ENCODE measurements around the gene AJAP1.
"Not testable (repeated sequence)": the region's sequence is repeated elsewhere in the genome, so short reads cannot be mapped to it uniquely, and the experiment has no call there.

AJAP1 gene

GRCh38 chr1:4657244-4657789 lies 2.9 kb downstream of the AJAP1 start:
- DNase-seq (ENCODE audit: low spot score), result no peak
- FAIRE-seq, result no peak

GRCh38 chr1:4657960-4658541 lies 3.6 kb downstream of the AJAP1 start:
- DNase-seq (ENCODE audit: low spot score) (no peak), FAIRE-seq (no peak)

DNA sequence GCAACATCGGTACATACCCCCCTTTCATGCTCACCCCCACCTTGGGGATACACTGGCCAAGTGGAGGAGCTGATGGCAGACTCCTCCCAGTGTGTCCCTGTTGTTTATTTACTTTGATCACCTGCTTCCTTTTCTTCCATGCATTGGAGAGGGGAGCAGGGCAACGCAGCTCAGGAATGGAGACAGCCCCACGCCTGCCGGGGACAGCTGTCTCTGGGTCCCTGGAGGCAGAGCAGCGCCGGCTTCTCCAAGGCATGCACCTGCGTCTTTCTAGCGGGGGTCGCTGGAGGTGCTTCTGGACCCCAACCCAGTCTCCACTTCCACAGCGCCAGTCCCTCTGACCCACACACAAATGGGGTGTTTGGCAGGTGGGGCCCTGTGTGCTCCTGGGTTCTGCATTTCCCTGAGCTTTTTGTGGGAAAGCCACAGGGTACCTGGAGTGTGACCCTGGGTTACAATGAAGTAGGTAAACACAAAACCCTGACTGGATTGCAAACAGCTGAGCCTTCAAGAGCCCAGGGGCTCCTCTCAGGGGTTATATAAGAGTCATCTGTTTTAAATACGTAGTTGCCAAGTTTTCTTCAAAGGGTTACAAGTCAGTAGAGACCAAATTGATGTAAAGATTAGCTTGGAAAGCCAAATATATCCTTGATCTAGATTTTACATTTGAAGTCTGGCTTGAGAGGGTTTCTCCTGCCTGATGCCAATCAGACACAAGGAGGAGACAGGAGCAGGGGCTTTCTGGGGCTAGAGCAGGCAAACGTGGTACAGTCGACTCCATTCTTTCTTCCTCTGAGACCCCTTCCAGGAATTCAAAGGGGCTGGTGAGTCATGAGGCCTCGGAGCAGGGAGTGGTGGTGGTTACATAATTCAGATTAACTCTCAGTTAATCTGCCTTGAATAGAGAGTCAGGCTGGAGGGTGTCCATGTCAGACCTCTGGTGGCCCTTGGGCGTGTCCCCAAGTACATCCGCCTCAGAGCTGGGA lies 4.5 kb downstream of the AJAP1 start:
- FAIRE-seq, result no peak
- DNase-seq (ENCODE audit: low spot score), result no peak

DNA sequence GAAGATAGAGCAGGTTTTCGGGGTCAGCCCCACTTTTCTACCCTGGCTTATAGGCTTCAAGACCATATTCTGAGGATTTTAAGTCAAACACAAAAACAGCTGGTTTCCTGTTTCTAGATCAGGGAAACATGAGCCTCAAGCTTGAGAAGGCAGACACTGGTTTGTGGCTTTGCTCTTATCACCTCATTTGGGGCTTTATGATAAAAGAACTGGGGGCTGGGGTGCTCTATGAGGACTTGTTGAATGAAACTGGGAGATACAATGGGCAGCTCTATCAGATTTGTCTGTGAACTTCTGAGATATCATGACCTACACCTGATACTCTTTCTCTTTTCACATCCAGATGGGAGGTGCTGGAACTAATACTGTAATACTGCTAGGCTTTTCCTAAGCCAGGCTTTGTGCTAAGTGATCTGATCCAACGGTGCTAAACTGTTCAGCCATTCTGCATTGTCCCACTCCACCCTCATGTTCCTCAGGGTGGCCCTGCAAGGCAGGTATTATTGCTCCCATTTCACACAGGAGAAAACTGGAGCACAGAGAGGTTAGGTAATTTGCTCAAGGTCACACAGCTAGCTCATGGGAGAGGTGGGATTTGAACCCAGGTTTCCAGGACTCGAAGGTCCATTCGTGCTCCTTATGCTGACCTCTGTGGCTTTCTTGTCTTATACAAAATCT lies 6.6 kb downstream of the AJAP1 start:
- FAIRE-seq (no peak), DNase-seq (ENCODE audit: low spot score) (no peak)

DNA sequence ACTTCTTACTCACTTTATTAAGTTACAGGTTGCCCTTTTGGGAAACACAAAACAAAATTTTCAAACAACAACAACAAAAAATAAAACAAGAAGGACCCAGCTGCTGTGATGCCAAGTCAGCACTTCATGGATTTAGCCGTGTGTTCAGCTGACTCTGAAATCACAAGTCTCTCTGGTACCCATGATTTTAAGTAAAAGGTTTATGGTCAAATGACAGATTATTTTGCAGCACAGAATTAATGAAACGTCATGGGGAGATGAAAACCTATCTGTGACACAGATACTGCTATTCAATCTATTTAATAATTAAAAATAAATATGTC lies 7.1 kb downstream of the AJAP1 start:
- no peak for FAIRE-seq
- no peak for DNase-seq (ENCODE audit: low spot score)

DNA sequence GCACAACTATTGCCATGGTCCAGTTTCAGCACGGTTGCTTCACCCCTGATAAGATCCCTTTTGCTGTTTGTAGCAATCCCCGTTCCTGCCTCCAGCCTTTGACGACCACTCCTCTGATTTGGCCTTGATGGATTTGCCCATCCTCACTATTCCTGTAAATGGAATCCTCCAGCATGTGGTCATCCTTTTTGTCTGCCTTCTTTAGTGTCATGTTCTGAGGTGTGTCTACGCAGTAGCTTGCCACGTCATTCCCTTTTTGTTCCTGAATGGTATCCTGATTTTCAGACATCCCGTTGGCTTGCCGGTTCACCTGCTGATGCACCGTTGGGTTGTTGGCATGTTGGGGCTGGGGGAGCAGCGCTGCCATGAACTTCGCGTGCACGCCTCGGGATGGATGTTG lies 7.8 kb downstream of the AJAP1 start:
- DNase-seq (ENCODE audit: low spot score), result no peak
- no peak for FAIRE-seq

GRCh38 chr1:4662723-4663122 lies 8.3 kb downstream of the AJAP1 start:
- FAIRE-seq (no peak), DNase-seq (ENCODE audit: low spot score) (no peak)

DNA sequence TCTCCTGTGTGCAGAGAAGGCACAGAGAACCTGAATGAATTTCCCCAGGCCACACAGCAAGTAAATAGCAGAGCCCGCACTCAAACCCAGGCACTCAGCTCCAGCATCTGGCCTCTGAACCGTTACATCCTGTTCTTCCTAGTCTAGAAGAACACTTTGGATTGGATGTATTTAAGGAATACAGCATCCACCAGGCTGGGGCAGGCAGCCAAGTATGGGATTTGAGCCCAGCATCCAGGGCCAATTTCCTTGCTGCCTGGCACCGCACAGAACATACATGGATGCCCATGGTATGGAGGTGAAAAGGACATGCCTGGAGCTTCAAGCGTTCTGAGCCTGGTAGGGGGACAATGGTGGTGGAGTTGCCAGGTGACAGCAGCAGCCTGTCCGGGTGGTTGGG lies 9.7 kb downstream of the AJAP1 start:
- no peak for FAIRE-seq

DNA sequence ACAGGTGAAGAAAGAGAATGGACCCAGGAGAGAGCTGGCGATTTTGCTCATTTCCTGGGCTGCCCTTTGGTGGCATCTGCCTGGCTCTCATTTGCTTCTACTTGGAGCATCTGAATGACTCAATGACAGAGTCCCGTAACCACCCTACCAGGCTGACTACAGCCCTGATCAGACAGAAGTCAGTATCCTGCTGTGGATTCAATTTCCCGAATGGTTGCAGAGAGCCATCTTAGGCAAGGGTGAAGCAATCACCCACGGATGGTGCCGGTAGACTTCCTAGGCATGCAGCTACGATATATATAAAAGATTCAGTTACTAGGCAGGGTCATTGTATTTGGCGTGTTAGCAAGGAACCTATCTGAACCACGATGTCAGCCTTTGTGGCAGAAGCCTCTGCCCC lies 10.2 kb downstream of the AJAP1 start:
- no peak for FAIRE-seq
- no peak for DNase-seq (ENCODE audit: low spot score)

More for the DNA sequence above, 9.7 kb downstream of the AJAP1 start:
- DNase-seq (ENCODE audit: low spot score), result no peak

- FAIRE-seq, result no peak
These were observed 11.0 kb downstream of the AJAP1 start for GRCh38 chr1:4665456-4665855.

GRCh38 chr1:4666683-4667082 lies 12.3 kb downstream of the AJAP1 start:
- peak; percentile 25 for DNase-seq (ENCODE audit: low spot score)
- FAIRE-seq, result not testable (repeated sequence)

More at GRCh38 chr1:4665456-4665855, 11.0 kb downstream of the AJAP1 start:
- no peak for DNase-seq (ENCODE audit: low spot score)

- FAIRE-seq, result no peak
- DNase-seq (ENCODE audit: low spot score), result peak; percentile 61
These were observed 14.6 kb downstream of the AJAP1 start for GRCh38 chr1:4668743-4669700.

DNA sequence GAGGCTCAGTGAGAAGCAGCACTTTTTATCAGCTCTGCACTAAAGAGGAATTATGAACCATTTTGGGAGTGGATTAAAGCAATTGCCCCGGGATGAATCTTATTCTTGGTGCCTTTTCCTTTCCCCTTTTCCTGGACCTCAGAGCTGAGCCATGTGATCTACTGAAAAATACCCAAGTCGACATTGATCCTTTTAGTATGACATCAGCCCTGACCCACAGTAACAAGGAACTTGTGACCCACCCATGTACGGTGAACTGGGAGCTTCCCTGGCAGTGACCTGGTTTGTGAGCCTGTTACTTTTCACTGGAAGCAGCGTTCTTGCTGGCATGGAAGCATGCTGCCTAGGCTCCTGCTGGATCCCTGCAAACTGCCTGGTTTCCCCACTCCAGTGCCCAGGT lies 15.9 kb downstream of the AJAP1 start:
- FAIRE-seq, result no peak
- DNase-seq (ENCODE audit: low spot score), result no peak

- FAIRE-seq, result no peak
These were observed 17.4 kb downstream of the AJAP1 start for GRCh38 chr1:4671828-4672227.

GRCh38 chr1:4673494-4673893 lies 19.1 kb downstream of the AJAP1 start:
- FAIRE-seq (no peak), DNase-seq (ENCODE audit: low spot score) (no peak)

More at GRCh38 chr1:4671828-4672227, 17.4 kb downstream of the AJAP1 start:
- DNase-seq (ENCODE audit: low spot score), result no peak

GRCh38 chr1:4674117-4674516 lies 19.7 kb downstream of the AJAP1 start:
- no peak for FAIRE-seq
- DNase-seq (ENCODE audit: low spot score), result no peak

DNA sequence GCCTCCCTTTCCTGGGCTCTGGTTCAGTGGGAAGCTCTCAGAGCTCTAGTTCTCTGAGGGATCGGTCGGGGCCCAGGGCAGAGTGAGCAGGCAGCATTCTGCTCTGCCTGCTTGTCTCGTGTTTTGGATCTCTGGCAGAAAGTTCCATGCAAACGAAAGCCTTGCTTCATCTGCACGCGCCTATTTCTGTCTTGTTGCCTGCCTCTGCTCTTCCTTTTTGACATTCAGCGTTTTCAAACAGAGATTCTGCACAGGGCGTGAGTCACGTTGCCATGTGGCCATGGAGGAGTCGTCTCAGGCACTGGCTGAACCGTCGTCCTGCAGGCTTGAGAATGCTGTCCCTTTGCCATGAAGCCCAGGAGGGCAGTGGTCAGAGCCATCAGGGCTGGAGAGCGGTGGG lies 20.3 kb downstream of the AJAP1 start:
- no peak for DNase-seq (ENCODE audit: low spot score)
- no peak for FAIRE-seq

DNA sequence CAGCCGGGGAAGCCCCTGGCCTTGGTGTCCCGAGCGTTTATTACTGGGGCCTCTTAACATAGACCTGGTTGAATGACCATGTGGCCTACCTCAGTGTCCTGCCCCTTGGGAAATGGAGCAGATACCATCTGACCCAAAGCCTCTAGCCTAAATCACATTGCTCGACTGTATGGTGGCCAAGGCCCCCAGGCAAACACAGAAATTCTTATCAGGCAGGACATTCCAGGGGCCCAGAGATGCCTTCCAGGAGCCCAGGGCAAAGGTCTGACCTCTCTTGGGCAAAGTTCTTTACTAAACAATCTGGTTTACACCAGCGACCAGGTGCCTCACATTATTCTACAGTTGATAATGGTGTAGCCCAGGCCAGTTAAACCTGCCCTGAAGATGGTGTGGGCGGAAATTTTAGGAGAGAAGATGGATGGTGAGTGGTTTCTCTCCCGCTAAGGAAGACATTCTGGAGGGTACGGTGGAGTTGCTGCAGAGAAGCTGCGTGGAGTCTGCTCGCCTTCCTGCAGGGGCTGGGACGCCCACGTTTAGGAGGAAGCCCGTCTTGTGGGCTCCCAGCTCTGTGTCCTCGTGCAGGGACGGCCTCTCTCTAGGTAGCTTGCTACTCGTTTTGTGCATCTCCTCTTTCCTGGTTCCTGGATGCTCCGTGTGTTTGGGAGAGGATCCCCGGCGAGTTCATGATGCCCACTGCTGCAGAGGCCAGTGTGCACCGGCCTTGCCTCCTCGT lies 21.2 kb downstream of the AJAP1 start:
- DNase-seq (ENCODE audit: low spot score) (no peak), FAIRE-seq (no peak)

DNA sequence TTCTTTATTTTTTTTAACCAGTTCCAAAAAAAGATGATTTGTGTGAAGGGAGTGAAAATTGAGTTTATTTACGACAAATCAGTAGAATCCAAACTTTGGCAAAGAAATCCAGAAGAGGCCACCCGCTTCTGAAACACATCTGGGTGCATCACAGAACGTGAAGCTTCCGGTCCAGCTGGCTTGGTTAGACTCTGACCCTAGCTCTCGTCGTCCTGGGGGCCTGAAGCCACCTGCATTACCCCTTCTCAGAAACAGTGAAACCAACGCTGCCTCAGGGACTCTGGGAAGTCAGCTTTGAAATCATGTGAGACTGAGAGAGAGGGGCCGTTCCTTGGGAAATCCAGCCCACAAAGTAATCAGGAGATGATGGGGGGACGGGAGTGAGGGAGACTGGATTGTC lies 21.8 kb downstream of the AJAP1 start:
- no peak for DNase-seq (ENCODE audit: low spot score)
- no peak for FAIRE-seq

DNA sequence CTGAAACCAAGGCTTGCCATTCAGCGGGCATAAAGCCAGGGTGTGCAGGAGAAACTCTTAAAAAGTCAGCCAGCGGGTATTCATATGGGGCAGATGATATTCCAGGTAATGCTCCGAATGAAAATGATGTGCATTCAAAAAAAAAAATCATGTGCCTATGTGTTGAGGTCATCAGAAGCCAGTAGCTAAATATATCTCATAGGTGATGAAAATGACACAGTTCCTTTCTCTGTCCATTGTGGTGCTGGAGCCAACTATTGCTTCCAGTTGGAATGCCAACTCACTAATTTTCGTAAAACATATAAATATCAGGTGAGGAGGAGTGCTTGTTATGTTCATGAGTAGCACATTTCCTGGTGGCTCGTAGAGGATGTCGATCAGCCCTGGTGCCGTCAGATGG lies 23.2 kb downstream of the AJAP1 start:
- FAIRE-seq (no peak), DNase-seq (ENCODE audit: low spot score) (no peak)

All from RCC 7860 (cell line).